H1 (cell line): ENCODE data around the gene NCOA5. TPM values are rescaled to one million over a fixed set of nuclear protein-coding genes. Genes with fewer than 3 reads are reported as not detected.

ENCODE experiments used
- CTCF ChIA-PET: fragments of 300-600 bp; sonication (Branson Sonifier 250); formaldehyde crosslinking; loops from one replicate; lab custom pipeline; 2021; ENCODE audit not compliant: partially characterized antibody; lab: Charles Lee
- POLR2A ChIA-PET: fragments of 300-600 bp; sonication (Branson Sonifier 250); formaldehyde crosslinking; loops from one replicate; lab custom pipeline; 2021; ENCODE audit warnings: inconsistent platforms; ENCODE audit not compliant: partially characterized antibody; lab: Charles Lee
- DNase-seq, 2 experiments: peaks; one replicate each; pipeline versions ENCODE4 v3.0.0 to v3.0.0-alpha.2; 2010 to 2022; ENCODE audit warnings: low spot score in 2 of 2, low read depth in 1 of 2, mixed read lengths in 1 of 2
- FAIRE-seq: peaks from 2 replicates; lab custom pipeline; 2011; peaks lifted over from hg19 to GRCh38; lab: Jason Lieb, UNC
- H2AFZ ChIP-seq: 2 replicates; pipeline ENCODE4 v1.8.1; 2012; ENCODE audit warnings: low read length, inconsistent platforms
- H2AK5ac ChIP-seq: 2 replicates; pipeline ENCODE4 v1.6.1; 2013; ENCODE audit warnings: low read depth, low read length
- H2BK120ac ChIP-seq: replicated peaks from 2 replicates; pipeline ENCODE3; 2013; ENCODE audit warnings: low read depth, low read length, inconsistent platforms
- H2BK12ac ChIP-seq: 2 replicates; pipeline ENCODE4 v1.6.1; 2013; ENCODE audit warnings: low read depth, low read length
- H2BK15ac ChIP-seq: 2 replicates; pipeline ENCODE4 v1.6.1; 2013; ENCODE audit warnings: low read length
- H2BK20ac ChIP-seq: 2 replicates; pipeline ENCODE4 v1.6.1; 2013; ENCODE audit warnings: low read length
- H2BK5ac ChIP-seq: 2 replicates; pipeline ENCODE4 v1.6.1; 2013; ENCODE audit warnings: low read depth, low read length
- H3K14ac ChIP-seq: 2 replicates; pipeline ENCODE4 v1.6.1; 2013; ENCODE audit warnings: inconsistent platforms; ENCODE audit not compliant: insufficient read length
- H3K18ac ChIP-seq: 2 replicates; pipeline ENCODE4 v1.6.1; 2013; ENCODE audit warnings: low read length; ENCODE audit errors: extremely low read depth
- H3K23ac ChIP-seq: 2 replicates; pipeline ENCODE4 v1.6.1; 2013; ENCODE audit warnings: inconsistent platforms; ENCODE audit not compliant: insufficient read length
- H3K23me2 ChIP-seq: 2 replicates; pipeline ENCODE4 v1.6.1; 2013; ENCODE audit warnings: low read depth, low read length
- H3K27ac ChIP-seq: 2 replicates; pipeline ENCODE4 v1.6.1; 2011; ENCODE audit warnings: low read depth, low read length, inconsistent platforms
- H3K27me3 ChIP-seq, 4 experiments: replicated peaks in 1 of 4; 1 replicate in 1 of 4; 2 replicates in 3 of 4; pipeline versions ENCODE4 v1.6.1 to v1.8.1; 2011 to 2013; ENCODE audit warnings: low read length in 3 of 4, mild to moderate bottlenecking in 3 of 4, inconsistent platforms in 2 of 4, mixed read lengths in 2 of 4, moderate library complexity in 1 of 4; ENCODE audit not compliant: control insufficient read depth in 3 of 4, insufficient read depth in 3 of 4; ENCODE audit errors: extremely low read depth in 1 of 4
- H3K36me3 ChIP-seq, 4 experiments: 2 replicates each; pipeline versions ENCODE4 v1.6.1 to v1.8.1; 2011 to 2013; ENCODE audit warnings: mild to moderate bottlenecking in 4 of 4, low read length in 3 of 4, moderate library complexity in 2 of 4, control low read depth in 1 of 4, inconsistent platforms in 1 of 4; ENCODE audit not compliant: insufficient read depth in 4 of 4, control insufficient read depth in 2 of 4
- H3K4ac ChIP-seq: replicated peaks from 2 replicates; pipeline ENCODE3; 2013; ENCODE audit warnings: low read length, low read depth, mixed read lengths, inconsistent platforms; ENCODE audit not compliant: insufficient read length
- H3K4me1 ChIP-seq, 4 experiments: replicated peaks in 1 of 4; 1 replicate in 1 of 4; 2 replicates in 3 of 4; pipeline versions ENCODE4 v1.6.1 to v1.8.1; 2011 to 2013; ENCODE audit warnings: low read length in 3 of 4, inconsistent platforms in 2 of 4, mixed read lengths in 1 of 4; ENCODE audit not compliant: insufficient read depth in 4 of 4, control insufficient read depth in 3 of 4
- H3K4me2 ChIP-seq, 2 experiments: 2 replicates each; pipeline versions ENCODE4 v1.6.1 to v1.8.1; 2011 to 2013; ENCODE audit warnings: low read depth in 2 of 2, low read length in 2 of 2, control low read depth in 1 of 2, inconsistent platforms in 1 of 2, mild to moderate bottlenecking in 1 of 2; ENCODE audit not compliant: insufficient read depth in 1 of 2
- H3K4me3 ChIP-seq, 4 experiments: fragments of 200-600, 300-600 bp in 1 of 4; sonication (generic), shearing (Covaris generic), sonication (Bioruptor Twin) in 1 of 4; 2 replicates each; pipeline versions ENCODE4 v1.5.1 to v1.8.1; 2011 to 2016; ENCODE audit warnings: low read length in 4 of 4, low read depth in 3 of 4, control low read depth in 2 of 4, inconsistent platforms in 2 of 4, mild to moderate bottlenecking in 2 of 4, mixed read lengths in 1 of 4, moderate library complexity in 1 of 4; ENCODE audit not compliant: insufficient read depth in 2 of 4; ENCODE audit errors: extremely low read depth in 1 of 4
- H3K56ac ChIP-seq: replicated peaks from 2 replicates; pipeline ENCODE3; 2013; ENCODE audit warnings: low read depth, mild to moderate bottlenecking, mixed read lengths, low read length, inconsistent platforms; ENCODE audit not compliant: insufficient read length
- H3K79me1 ChIP-seq: 2 replicates; pipeline ENCODE4 v1.6.1; 2013; ENCODE audit warnings: low read depth, low read length, control low read depth
- H3K79me2 ChIP-seq, 2 experiments: 2 replicates each; pipeline versions ENCODE4 v1.6.1 to v1.8.1; 2012 to 2013; ENCODE audit warnings: low read length in 2 of 2, mild to moderate bottlenecking in 2 of 2, inconsistent platforms in 1 of 2; ENCODE audit not compliant: insufficient read depth in 2 of 2, control insufficient read depth in 1 of 2
- H3K9ac ChIP-seq, 4 experiments: replicated peaks in 1 of 4; 1 replicate in 1 of 4; 2 replicates in 3 of 4; pipeline versions ENCODE4 v1.6.1 to v1.8.1; 2011 to 2013; ENCODE audit warnings: low read depth in 3 of 4, low read length in 3 of 4, control low read depth in 2 of 4, mild to moderate bottlenecking in 2 of 4, moderate library complexity in 2 of 4, inconsistent platforms in 1 of 4; ENCODE audit errors: extremely low read depth in 1 of 4
- H3K9me3 ChIP-seq, 2 experiments: 2 replicates each; pipeline versions ENCODE4 v1.6.1 to v1.8.1; 2012 to 2013; ENCODE audit warnings: mild to moderate bottlenecking in 2 of 2, moderate library complexity in 2 of 2, control low read depth in 1 of 2, inconsistent platforms in 1 of 2, low read depth in 1 of 2, low read length in 1 of 2, mixed read lengths in 1 of 2; ENCODE audit not compliant: insufficient read depth in 2 of 2
- H4K20me1 ChIP-seq, 2 experiments: replicated peaks in 1 of 2; 2 replicates each; pipeline versions ENCODE3 to v1.8.1; 2011 to 2013; ENCODE audit warnings: inconsistent platforms in 2 of 2, low read length in 2 of 2, mild to moderate bottlenecking in 1 of 2; ENCODE audit not compliant: insufficient read depth in 2 of 2, control insufficient read depth in 1 of 2
- H4K5ac ChIP-seq: 2 replicates; pipeline ENCODE4 v1.6.1; 2013; ENCODE audit warnings: low read length, low read depth, mixed read lengths, inconsistent platforms; ENCODE audit not compliant: insufficient read length
- H4K8ac ChIP-seq: 2 replicates; pipeline ENCODE4 v1.8.0; 2013; ENCODE audit warnings: mild to moderate bottlenecking, moderate library complexity, low read length, inconsistent platforms; ENCODE audit not compliant: insufficient read depth; ENCODE audit errors: extremely low read depth
- H4K91ac ChIP-seq: replicated peaks from 2 replicates; pipeline ENCODE3; 2013; ENCODE audit warnings: low read length, mixed read lengths, inconsistent platforms; ENCODE audit not compliant: insufficient read length
- CTCF ChIP-seq, 3 experiments: IDR thresholded peaks; 1 replicate in 2 of 3; 2 replicates in 1 of 3; pipeline versions ENCODE4 v1.5.1 to v1.6.1; 2011; ENCODE audit warnings: low read length in 3 of 3, mild to moderate bottlenecking in 3 of 3, inconsistent platforms in 2 of 3, low read depth in 1 of 3, moderate library complexity in 1 of 3; ENCODE audit not compliant: insufficient read depth in 1 of 3; ENCODE audit errors: control extremely low read depth in 1 of 3
- RBBP5 ChIP-seq: IDR thresholded peaks from 2 replicates; pipeline ENCODE4 v1.7.1; 2012; ENCODE audit warnings: low read depth, mild to moderate bottlenecking, inconsistent platforms, low read length, moderate library complexity, borderline replicate concordance
- WGBS, 2 experiments: shearing (Covaris generic) in 1 of 2; methylation state at CpG; one replicate each; pipeline versions ENCODE4 v1.1.6 to v1.1.7; 2013 to 2015; ENCODE audit warnings: low lambda C conversion rate in 2 of 2, mixed read lengths in 2 of 2, inconsistent platforms in 1 of 2, low coverage in 1 of 2, missing lambda C conversion rate in 1 of 2; ENCODE audit not compliant: insufficient replicate concordance in 2 of 2, insufficient coverage in 1 of 2, insufficient read length in 1 of 2; ENCODE audit errors: extremely low coverage in 1 of 2, missing lambda C conversion rate in 1 of 2; 5-methylcytosine and 5-hydroxymethylcytosine counted together
- polyA plus RNA-seq, 7 experiments: library from polyadenylated mRNA; depleted of rRNA in 3 of 7; stranded (reverse) in 5 of 7; unstranded in 2 of 7; fragments of >200 nt in 5 of 7; fragments of 200-250 nt in 2 of 7; gene quantifications; 1 replicate in 5 of 7; 2 replicates in 1 of 7; 4 replicates in 1 of 7; pipeline versions ENCODE4 v1.2.1 to v1.2.3, GENCODE V29; 2011 to 2013; ENCODE audit warnings: missing spikeins in 2 of 7, mixed read lengths in 2 of 7
- total RNA-seq: library from RNA; stranded (reverse); fragmentation: NEBNext Ultra II Directional; extraction: Animal tissue kit (Norgen Biotek cat#: 25700); gene quantifications from 2 replicates; pipeline ENCODE4 v1.2.1, GENCODE V29; 2021

The NCOA5 gene
- total and polyA plus RNA-seq, 2 of the 8 experiments (the other 6 are each of a cell fraction or from before 2014, with no cell fraction given) = 20.4 to 29.0 TPM

- CTCF ChIA-PET = interaction anchor here (0.7 to 5.0 kb wide), 37 partner anchors 11 to 719 kb away, joined by 3 to 156 read pairs (median 4); partner anchors contain the start of genes CD40, SLC12A5 and ZNF335
- Histone ChIP-seq H3K36me3 (no peaks in the 10 kb centered on the region), H2BK120ac (no peak overlapping the region), H2BK15ac (no peak overlapping the region), H3K9ac (no peak overlapping the region), H3K14ac (no peak overlapping the region), H3K79me2 (no peaks in the 10 kb centered on the region), H3K4me2 (peak overlapping the region; percentile 20 to 85), H4K20me1 (peaks cover 0 to 4% of the 10 kb centered on the region in 2 experiments), H4K91ac (no peak overlapping the region), H2AFZ (no peak overlapping the region), H2BK20ac (no peak overlapping the region), H3K23me2 (peaks cover 4% of the 10 kb centered on the region; the same call in 1 of the 2 replicates), H3K56ac (no peak overlapping the region), H3K4ac (no peak overlapping the region), H2BK5ac (no peak overlapping the region), H3K4me1 (peaks cover under 1 to 10% (median 5%) of the 10 kb centered on the region in 4 experiments; a peak in 6 of 7 replicates), H4K5ac (no peak overlapping the region), H3K27ac (no peak overlapping the region), H3K27me3 (peaks cover 0 to 7% (median 5%) of the 10 kb centered on the region in 4 experiments; a peak in 4 of 7 replicates), H2AK5ac (no peak overlapping the region), H3K18ac (peak overlapping the region; percentile 60), H3K9me3 (no peaks in the 10 kb centered on the region), H3K79me1 (no peaks in the 10 kb centered on the region), H3K23ac (no peak overlapping the region), H2BK12ac (no peak overlapping the region), H3K4me3 (peak overlapping the region; percentile 8 to 60 (median 24); a peak in 5 of 8 replicates), H4K8ac (peak overlapping the region; percentile 7; the same call in 1 of the 2 replicates)
- 0 out of 2 replicates have a peak, but pooled peaks have one; percentile 1 for TF ChIP-seq RBBP5
- no peak for TF ChIP-seq CTCF (IDR thresholded peaks at IDR 0.05; ENCODE audit: control extremely low read depth in 1 of 3, insufficient read depth in 1 of 3, low read depth in 1 of 3, low read length in 3 of 3)
- 40% methylated on average over 19 of the region's 29 CpGs; no CpG with 5 or more reads in 1 of the 2 experiments for WGBS, 2 experiments
- POLR2A ChIA-PET = interaction anchor here (0.9 to 3.2 kb wide), 8 partner anchors 9 to 75 kb away, joined by 3 to 12 read pairs (median 4); partner anchors contain the start of genes SLC12A5 and ZNF335
- FAIRE-seq (no peak), DNase-seq (no peak)
Observed at GRCh38 chr20:46013322-46013828, 76.4 kb downstream of the NCOA5 start.
